HG03520 (cell line): ENCODE data around the gene MTURN.
"Not testable (repeated sequence)": the region's sequence is repeated elsewhere in the genome, so short reads cannot be mapped to it uniquely, and the experiment has no call there.

ENCODE experiments used
- ATAC-seq: cut with Tn5 transposase; IDR thresholded peaks from one replicate; pipeline ENCODE4 v1.9.1; 2021; ENCODE audit warnings: mild to moderate bottlenecking, moderate library complexity; ENCODE audit not compliant: unreplicated experiment

Gene MTURN

DNA sequence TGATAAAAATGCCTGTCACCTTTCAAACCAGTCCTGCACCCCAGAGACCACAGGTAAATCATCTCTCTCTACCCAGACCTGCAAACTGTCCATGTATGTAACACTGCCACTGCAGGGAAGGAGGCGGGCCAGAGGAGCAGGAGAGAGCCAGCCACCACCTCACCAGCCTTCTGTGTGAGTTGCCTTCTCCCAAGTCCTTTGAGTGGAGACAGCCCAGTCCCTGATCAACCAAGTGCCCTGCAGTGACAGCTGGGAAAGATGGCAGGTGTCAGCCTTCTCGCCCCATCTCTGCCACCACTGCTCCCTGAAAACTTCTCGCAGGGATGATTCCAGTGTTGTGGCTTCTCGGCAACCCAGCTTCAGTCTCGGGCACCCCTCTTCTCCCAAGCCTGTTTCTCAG lies 42.4 kb downstream of the MTURN start:
- ATAC-seq: no peak

DNA sequence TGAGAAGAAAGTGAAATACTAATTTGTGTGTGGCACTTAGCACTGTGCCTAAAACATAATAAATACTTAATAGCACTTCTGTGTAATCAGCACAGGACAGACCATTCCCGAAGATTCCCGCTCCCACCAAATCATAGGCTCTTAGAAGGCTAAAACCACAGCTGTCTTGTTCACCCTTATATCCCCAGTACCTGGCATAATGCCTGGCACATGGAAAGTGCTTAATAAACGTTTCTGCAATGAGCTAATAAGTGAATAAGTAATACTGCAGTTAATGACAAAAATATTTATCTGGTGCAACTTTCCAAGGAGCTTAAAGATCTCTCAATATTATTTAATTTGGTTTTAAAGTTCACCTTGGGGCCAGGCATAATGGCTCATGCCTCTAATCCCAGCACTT lies 43.2 kb downstream of the MTURN start:
- no peak for ATAC-seq

DNA sequence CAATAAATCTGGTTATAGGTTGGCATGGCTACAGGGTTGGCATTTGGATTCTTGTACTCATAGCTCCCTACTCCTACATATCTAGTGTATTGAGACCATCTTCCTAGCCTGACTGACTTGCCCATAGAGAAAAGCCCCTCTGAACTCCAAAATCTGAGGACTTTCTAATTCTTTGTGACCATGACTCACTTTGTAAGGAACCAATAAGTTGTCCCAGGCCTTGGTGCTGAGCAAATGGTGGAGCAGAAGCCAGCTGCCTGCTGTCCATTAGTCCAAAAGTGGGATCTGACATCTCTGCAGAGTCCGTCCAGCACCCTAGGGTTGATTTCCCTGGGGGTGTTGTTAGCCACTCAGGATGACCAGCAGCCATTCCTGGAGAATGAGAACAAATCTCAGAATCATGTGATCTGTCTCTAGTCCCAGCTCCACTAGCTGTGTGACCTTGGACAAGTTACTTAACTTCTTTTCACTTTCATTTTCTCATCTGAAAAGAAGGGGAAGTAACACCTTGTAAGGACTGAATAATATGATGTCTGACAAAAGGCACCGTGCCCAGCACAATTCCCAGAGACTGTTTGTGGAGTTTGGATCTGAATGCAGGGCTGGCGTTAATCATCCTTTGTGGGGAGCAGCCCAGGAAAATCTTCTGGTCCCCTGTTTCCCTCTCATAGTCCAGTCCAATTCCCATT lies 44.1 kb downstream of the MTURN start:
- peak; percentile 88 for ATAC-seq

DNA sequence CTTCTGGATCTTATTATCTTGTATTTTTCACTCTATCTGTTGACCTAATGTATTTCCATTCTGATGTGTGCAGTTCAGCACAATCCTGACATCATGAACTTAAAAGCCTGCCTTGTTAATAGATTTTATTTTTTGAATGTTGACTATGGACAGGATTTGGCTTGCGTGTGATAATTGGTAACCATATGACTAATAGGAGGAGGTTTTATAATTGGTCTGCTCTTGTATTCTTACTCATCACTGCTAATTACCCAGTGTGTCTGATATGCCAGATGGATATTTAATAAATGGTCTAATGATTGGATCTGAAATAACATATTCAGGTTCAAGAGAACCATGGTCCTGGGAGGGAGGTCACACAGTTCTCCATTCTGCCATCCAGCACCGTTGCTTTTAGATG lies 45.9 kb downstream of the MTURN start:
- no peak for ATAC-seq

DNA sequence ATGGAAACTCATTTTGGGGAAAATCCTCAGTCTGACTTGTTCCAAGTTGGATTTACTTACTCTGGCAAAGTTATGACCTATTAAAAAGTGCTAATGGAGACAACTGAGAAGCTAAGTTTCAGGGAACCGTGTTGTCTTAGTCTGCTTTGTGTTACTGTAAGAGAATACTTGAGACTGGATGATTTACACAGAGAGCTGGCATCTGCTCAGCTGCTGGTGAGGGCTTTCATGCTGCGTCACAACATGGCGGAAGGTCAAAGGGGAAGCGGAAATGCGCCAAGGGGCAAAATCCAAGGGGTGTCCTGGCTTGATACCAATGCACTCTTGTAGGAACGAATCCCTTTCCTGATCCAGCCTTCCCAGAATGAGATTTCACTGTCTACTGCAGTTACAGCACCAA lies 46.4 kb downstream of the MTURN start:
- no peak for ATAC-seq

DNA sequence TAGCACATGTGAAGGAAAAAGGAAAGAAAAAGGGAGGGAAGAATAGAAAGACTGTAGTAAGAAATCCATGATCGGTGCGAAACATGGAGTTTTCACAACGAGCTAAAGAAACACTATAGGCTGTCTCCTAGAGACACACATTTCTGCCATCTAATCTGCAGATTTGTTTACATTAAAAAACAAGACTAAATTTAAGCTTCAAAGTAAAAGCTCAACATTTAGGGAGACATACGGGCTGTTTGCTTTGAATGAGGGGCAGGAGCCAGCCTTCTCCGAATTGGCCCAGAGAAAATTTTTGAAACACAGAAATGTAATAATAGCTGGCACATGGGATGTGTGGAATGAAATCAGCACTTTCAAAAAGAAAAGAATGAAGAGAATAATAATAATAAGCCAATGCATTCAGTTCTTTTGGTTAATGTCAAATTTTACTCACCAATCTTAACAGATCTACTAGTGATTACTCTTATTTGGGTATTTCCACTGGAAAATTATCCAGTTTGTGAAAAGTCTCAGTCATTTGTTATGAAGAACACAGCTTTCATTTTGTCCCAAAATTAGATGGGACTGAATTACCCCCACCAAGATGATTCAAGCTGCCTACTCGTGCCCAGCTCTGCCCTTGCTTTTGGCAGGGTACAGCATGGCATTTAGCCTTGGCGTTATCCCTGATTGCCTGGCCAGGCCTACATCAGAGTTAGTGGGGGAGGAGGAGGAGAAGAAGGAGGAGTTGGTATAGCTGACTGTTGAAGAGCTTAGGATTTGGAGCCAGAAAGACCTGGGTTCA lies 47.1 kb downstream of the MTURN start:
- no peak for ATAC-seq

DNA sequence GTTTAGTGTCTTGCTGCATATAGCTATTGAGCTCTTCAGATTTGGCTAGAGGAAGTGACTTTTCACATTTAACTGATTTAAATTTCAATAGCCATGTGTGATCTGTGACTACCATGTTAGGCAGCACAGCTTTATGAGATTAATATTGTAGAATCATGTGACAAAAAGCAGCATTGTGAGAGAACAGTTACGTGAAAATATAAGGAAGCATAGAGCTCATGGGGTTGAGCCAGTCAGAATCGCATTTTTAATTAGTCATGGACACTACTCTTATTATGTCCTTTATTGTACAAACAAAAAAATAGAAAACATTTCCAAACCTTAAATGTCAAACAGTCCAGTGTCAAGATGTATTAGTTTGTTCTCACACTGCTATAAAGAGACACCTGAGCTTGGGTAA lies 48.0 kb downstream of the MTURN start:
- no peak for ATAC-seq

DNA sequence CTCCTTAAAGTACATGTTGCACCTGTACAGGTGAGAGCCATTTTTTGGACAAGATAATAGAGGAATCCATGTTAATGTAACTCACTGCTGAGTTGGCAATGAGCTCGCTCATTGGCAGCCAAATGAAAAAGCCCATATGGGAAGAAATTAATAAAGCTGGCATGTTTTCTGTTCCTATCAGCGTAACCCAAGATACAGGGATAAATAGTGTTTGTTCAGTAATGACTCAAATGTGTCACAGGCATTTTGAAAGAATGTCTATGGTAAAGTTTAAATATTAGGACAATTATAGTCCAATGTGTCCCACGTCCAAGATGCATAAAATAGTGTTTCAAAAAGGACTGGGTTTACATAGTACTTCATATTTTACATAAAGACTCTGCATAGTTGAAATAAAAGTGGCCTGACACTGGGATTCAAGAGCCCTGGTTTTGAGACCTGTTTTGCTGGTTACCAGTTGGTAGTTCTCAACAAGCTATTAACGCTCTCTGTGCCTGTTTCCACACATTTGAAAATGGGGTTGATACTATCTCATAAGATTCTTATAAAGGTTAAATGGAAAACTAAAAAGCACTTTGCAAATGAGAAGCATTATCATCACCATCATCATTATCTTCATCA lies 49.1 kb downstream of the MTURN start:
- ATAC-seq: no peak

DNA sequence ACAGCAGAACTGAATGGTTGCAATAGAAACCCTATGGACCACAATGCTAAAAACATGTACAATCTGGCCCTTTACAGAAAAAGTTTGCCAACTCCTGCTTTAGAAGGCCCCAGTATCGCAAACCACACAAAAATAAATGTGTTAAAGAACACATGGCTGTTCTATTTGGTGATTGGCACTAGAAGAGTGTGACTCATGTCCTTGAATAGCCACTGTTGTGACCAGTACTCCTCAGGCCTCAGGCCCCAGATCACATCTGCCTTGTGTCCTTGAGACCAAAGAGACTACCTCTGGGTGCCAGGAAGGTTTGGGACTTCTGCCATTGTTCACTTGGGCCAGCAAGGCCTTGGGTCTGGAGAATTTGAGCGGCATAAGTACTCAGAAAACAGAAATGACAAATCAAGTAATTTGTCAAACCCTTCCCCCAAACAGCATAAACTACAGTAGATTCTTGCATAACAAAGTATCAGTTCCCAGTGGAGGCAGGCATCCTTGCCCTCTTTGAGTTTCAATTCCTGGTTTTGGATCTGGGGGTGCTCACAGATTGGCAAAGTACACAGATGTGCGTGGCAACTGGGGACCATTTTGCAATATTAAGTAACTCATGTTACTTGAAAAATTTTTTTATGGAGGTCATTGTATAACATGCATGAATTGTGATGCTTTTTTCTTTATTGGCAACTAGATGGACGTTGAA lies 50.2 kb downstream of the MTURN start:
- no peak for ATAC-seq

DNA sequence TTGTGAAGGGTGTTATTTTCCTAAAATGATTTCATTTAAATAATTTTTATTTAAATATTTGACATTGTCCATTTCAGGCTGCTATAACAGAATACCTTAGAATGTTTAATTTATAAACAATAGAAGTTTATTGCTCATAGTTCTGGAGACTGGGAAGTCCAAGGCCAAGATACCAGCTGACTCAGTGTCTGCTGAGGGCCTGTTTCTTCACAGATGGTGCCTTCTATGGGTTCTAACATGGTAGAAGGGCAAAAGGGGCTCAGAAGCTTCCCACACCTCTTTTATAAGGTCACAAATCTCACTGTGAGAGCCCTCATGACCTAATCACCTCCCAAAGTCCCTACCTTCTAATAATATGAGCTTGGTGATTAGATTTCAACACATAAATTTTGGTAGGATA lies 50.7 kb downstream of the MTURN start:
- ATAC-seq: no peak

DNA sequence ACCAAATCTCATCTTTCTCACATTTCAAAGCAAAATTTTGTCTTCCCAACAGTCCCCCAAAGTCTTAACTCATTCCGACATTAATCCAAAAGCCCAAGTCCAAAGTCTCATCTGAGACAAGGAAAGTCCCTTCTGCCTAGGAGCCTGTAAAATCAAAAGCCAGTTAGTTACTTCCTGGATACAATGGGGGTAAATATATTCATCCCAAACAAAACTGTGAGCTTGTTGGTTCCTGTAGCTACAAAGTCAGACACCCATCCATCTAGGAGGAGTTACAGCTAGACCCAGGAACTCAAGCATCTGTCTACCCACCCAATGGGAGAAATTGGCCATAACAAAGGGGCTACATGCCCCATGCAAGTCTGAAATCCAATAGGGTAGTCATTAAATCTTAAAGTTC lies 51.9 kb downstream of the MTURN start:
- ATAC-seq: no peak

DNA sequence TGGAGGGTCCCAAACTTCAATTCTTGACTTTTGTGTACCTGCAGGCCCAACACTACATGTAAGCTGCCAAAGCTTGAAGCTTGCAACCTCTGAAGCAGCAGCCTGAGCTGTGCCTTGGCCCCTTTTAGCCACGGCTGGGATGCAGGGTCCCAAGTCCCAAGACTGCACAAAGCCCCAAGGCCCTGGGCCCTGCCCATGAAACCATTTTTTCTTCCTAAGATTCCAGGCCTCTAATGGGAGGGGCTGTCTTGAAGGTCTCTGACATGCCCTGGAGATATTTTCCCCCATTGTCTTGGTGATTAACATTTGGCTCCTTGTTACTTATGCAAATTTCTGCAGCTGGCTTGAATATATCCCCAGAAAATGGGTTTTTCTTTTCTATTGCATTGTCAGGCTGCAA lies 52.7 kb downstream of the MTURN start:
- no peak for ATAC-seq

DNA sequence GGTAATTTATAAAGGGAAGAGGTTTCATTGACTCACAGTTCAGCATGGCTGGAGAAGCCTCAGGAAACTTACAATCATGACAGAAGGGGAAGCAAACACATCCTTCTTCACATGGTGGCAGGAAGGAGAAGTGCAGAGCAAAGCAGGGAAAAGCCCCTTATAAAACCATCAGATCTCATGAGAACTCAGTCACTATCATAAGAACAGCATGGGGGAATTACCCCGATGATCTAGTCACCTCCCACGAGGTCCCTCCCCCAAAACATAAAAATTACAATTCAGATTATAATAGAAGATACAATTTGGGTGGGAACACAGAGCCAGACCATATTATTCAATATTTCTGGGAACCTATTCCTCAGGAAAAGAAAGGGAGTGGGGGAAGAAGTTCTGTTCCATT lies 53.6 kb downstream of the MTURN start:
- ATAC-seq: not testable (repeated sequence)

DNA sequence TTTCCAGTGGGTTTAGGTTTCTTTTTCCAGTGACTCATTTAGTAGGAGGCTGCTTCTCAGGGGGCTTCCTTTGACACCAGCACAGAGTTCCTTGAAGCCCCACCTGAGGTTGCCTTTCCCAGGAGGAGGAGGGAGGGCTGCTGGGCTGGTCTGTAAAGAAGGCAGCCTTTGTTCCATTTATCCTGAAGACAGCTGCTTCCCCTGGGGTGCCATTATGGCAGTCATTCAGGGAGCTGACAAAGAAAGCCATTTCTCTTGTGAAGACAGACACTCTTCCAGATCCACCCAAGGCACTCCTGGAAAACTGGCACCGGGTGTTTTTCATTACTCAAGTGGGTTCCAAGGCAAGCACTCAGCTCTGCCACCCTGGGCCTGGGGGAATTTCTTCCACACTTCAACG lies 54.0 kb downstream of the MTURN start:
- no peak for ATAC-seq

DNA sequence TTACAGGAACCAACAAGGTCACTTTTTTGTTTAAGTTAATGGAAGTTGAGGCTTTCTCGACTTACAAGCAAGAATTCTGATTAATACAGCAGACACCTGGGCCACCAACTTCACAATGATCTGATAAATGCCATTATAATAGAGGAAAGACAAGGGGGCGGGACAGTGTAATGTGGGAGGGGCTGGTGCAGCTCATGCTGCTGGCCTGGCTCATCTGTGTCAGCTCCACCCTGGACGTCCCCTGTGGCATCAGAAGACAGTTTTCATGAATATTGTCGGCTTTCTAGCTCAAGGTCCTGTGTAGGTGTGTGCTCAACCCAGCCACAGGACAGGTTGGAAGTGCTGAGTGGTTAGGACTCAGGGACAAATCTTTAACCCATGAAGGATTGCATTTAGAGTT lies 57.0 kb downstream of the MTURN start:
- ATAC-seq: no peak

DNA sequence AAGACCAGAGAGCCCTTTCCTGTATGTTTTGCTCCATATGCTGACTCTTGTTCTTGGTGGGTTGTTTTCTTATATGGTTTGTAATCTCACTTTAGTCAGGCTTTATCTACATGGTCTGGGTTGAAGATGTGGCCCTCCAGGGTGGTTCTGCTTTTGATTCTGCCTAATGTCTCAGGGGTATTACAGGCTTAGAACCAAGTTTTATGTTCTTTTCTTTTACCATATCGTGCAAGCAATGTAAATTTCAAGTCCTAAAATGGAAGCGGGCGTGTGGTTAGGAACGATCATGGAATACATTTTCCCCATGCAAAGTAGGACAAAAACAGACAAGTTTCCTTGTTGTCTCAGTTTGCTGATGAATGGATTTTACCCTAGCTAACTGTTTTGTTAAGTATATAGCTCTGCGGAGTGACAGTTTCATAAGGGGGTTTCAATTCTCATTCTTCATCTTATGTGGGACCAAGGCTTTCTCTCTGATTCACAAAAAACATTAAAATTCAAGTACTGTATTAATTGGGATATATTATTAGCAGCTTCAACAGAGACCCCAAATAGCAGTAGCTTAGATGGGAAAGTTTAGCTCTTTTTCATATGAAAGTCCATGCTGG lies 58.7 kb downstream of the MTURN start:
- no peak for ATAC-seq

DNA sequence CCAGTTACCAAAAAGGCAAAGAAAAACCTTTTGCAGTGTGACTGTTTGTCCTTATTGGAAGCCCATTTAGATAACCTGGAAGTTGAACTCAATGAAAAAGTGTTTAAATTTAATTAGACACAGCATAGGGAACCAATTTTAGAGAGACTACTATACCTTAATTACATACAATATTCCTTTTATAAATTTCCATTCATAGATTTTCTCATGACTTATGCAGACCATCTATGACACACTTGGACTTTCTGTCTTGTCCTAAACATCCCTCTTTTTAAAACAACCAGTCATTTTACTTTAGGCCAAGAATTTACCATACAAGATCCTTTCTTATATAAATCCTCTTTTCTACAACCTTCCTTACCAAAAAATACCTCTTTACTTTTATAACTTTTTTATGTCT lies 61.6 kb downstream of the MTURN start:
- no peak for ATAC-seq

DNA sequence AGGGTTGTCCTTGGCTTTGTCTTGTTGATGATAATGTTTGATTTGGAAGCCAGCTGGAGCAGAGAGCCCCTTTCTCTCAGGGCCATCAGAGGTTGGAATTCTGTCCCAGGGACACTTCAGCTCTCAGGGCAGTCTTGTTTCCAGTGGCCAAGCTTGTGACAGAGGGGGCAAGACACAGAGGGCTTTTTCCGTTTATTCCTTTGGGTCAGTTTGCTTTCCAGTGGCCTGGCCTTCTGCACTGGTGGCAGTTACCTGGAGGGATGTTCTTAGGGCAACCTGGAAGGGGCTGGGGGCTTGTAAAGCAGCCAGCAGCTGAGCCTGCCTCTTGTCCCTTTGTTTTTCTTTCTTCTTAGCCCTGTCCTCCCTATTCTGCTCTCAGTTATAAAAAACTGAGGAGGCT lies 62.7 kb downstream of the MTURN start:
- ATAC-seq: no peak

DNA sequence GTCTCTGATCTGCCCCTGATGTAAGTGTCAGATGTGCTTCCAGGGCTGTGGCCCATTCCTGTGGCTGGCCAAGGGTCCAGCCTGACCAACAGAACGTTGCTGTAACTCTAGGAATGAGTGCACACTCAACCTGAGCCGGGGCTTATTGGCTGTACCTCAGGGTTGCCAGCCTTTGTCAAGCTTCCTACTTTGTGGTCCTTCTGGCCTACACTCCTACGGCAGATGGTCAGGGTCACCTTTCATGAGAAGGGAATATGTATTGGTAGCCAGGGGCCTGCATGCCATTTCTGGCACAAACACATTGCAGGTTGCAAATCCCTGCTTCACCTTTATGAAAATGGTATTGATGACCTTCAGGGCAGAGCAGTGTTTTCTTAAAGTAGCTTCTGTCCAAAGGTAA lies 64.5 kb downstream of the MTURN start:
- no peak for ATAC-seq

DNA sequence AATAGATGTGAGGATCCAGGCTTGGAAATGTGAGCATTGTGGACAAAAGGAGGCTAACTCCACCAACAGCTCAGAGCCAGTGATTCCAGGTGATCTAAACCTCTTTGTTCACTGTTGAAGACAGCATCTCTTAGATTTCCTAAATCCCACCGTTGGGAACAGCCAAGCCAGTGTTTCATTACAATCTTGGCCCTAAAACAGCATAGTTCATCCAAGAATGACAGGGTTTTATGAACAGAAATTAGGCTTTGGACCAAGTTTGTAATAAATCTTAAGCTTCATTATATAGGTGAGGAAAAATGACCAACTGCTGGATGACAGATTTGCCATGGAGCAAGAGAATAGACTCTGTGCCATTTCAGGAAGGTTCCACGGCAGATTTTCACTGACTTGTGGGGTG lies 65.8 kb downstream of the MTURN start:
- no peak for ATAC-seq

DNA sequence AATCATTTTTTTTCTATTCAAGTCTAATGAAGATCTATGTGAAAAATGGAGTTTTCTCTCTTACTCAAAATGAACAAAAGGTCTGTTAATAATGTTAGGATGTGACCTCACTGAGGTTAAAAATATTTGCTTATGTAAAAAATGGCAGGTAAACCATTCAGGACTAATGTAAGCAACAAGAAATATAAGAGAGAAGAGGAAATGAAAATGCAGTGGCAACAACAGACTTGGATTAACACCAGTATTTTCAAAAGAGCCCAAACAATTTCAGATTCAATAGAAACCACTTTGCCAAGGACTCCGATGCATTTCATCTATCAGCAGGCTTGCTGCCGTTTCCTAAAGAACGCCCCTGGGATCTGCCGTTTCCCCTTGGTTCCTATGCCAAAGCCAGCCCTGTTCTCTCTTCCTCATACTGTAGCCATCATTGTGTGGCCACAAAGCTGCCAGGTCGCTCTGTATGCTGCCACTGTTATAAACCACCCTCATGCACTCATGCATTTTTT lies 66.4 kb downstream of the MTURN start:
- peak; percentile 78 for ATAC-seq
